Measurements from ENCODE around the gene REXO1. TPM values are rescaled to one million over a fixed set of nuclear protein-coding genes. Genes with fewer than 3 reads are reported as not detected.
A peak's percentile ranks its signal among the peaks of the same experiment; 100 is the strongest.

Gene REXO1
- total and polyA plus RNA-seq, 9 of the 15 experiments (the other 6 are each of a cell fraction or from before 2014, with no cell fraction given) = 0.04 to 63.3 (median 15.8) TPM

DNA sequence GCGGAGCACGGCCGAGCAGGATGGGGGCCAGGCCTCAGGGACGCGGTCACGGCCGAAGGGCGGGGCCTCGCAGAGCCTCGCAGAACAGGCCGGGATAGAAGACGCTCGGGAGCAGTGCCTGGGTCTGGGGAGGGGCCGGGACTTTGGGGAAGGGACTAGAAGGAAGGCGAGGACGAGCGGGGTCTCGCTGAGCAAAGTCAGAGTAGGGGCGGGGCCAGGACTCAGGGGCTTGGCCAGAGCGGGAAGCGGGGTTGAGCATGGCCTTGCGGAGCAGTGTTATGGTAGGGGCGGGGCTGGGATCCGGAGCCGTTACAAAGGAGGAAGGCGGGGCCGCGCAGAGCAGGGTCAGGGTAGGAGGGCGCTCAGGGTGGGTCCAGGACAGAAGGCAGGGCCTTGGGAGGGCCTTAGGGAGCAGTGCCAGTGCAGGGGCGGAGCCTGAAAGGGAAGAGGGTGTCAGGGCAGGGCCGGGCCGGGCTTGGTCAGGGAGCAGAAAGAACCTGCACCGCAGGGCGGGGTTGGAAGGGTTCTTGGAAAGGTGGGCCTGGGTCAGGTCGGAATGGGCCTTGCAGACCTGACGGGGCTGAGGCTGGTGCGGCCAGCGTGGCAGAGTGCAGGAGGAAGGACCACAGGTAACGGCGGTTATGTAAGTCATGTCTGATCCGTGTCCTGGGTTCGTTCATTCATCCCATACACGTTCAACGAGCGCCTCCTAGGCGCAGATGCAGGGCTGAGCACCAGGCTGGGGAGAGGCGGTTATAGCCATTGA is 35.7 kb downstream of the REXO1 start (continued):
- TF ChIP-seq CEBPB (tag; IDR thresholded peaks at IDR 0.05) = peak; percentile 33; the same call in 1 of the 2 replicates
- no peak for TF ChIP-seq FOXP4 (CRISPR knock-in tag; IDR thresholded peaks at IDR 0.05; ENCODE audit: borderline replicate concordance)
- no peak for TF ChIP-seq CHD4 (IDR thresholded peaks at IDR 0.05; ENCODE audit: insufficient read depth, insufficient replicate concordance, low read depth, low read length, poor library complexity, severe bottlenecking)
- peak; percentile 69 for TF ChIP-seq CHD1 (IDR thresholded peaks at IDR 0.05; ENCODE audit: low read length)
- no peak for TF ChIP-seq U2AF2 (optimal IDR thresholded peaks at IDR 0.05; ENCODE audit: low read depth, low read length)
- TF ChIP-seq XRCC3 (IDR thresholded peaks at IDR 0.05) = no peak
- TF ChIP-seq ZNF354B (CRISPR knock-in tag; IDR thresholded peaks at IDR 0.05) = no peak
- no peak for TF ChIP-seq ZNF316 (IDR thresholded peaks at IDR 0.05)
- TF ChIP-seq, protein P1, sequence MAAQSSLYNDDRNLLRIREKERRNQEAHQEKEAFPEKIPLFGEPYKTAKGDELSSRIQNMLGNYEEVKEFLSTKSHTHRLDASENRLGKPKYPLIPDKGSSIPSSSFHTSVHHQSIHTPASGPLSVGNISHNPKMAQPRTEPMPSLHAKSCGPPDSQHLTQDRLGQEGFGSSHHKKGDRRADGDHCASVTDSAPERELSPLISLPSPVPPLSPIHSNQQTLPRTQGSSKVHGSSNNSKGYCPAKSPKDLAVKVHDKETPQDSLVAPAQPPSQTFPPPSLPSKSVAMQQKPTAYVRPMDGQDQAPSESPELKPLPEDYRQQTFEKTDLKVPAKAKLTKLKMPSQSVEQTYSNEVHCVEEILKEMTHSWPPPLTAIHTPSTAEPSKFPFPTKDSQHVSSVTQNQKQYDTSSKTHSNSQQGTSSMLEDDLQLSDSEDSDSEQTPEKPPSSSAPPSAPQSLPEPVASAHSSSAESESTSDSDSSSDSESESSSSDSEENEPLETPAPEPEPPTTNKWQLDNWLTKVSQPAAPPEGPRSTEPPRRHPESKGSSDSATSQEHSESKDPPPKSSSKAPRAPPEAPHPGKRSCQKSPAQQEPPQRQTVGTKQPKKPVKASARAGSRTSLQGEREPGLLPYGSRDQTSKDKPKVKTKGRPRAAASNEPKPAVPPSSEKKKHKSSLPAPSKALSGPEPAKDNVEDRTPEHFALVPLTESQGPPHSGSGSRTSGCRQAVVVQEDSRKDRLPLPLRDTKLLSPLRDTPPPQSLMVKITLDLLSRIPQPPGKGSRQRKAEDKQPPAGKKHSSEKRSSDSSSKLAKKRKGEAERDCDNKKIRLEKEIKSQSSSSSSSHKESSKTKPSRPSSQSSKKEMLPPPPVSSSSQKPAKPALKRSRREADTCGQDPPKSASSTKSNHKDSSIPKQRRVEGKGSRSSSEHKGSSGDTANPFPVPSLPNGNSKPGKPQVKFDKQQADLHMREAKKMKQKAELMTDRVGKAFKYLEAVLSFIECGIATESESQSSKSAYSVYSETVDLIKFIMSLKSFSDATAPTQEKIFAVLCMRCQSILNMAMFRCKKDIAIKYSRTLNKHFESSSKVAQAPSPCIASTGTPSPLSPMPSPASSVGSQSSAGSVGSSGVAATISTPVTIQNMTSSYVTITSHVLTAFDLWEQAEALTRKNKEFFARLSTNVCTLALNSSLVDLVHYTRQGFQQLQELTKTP (IDR thresholded peaks at IDR 0.05; ENCODE audit: low read depth in 1 of 2, partially characterized antibody in 2 of 2) = peak in 1 of 2 experiments; percentile 33
- TF ChIP-seq NFIC (IDR thresholded peaks at IDR 0.05) = no peak
- TF ChIP-seq L3MBTL2 (IDR thresholded peaks at IDR 0.05) = peak; percentile 22; the same call in 1 of the 2 replicates
- TF ChIP-seq ZBTB9 (CRISPR knock-in tag; IDR thresholded peaks at IDR 0.05) = no peak
- TF ChIP-seq, protein P2, sequence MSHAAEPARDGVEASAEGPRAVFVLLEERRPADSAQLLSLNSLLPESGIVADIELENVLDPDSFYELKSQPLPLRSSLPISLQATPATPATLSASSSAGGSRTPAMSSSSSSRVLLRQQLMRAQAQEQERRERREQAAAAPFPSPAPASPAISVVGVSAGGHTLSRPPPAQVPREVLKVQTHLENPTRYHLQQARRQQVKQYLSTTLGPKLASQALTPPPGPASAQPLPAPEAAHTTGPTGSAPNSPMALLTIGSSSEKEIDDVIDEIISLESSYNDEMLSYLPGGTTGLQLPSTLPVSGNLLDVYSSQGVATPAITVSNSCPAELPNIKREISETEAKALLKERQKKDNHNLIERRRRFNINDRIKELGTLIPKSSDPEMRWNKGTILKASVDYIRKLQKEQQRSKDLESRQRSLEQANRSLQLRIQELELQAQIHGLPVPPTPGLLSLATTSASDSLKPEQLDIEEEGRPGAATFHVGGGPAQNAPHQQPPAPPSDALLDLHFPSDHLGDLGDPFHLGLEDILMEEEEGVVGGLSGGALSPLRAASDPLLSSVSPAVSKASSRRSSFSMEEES (CRISPR knock-in tag; IDR thresholded peaks at IDR 0.05) = no peak
- no peak for TF ChIP-seq ZBTB1 (CRISPR knock-in tag; IDR thresholded peaks at IDR 0.05; ENCODE audit: borderline replicate concordance, low read depth)
- TF ChIP-seq GABPA (tag; conservative IDR thresholded peaks at IDR 0.05; ENCODE audit: low read depth) = no peak
- no peak for TF ChIP-seq FOSL1 (tag; conservative IDR thresholded peaks at IDR 0.05)
- TF ChIP-seq CCNT2 (IDR thresholded peaks at IDR 0.05; ENCODE audit: borderline replicate concordance, extremely low read depth, insufficient read length, low read depth, low read length) = peak; percentile 63

All from K562 (cell line).